Peyer's patch (tissue), 4 donors: ENCODE measurements around the gene PON3.

Experiments used
- CTCF ChIP-seq, 6 experiments: fragments of 450-650 bp in 4 of 6; fragments of 200-600 bp in 2 of 6; sonication (generic) in 1 of 6; IDR thresholded peaks; one replicate each; pipeline ENCODE4 v1.5.1; 2017 to 2019; ENCODE audit warnings: antibody characterized with exemption in 6 of 6, mild to moderate bottlenecking in 3 of 6, moderate library complexity in 1 of 6
- POLR2A ChIP-seq, 2 donors: fragments of 450-650 bp; IDR thresholded peaks; one replicate each; pipeline ENCODE4 v1.5.1; 2017; ENCODE audit warnings: antibody characterized with exemption in 2 of 2, mild to moderate bottlenecking in 2 of 2, moderate library complexity in 2 of 2

GRCh38 chr7:95430864-95431263, 34.7 kb upstream of the PON3 start:
- TF ChIP-seq CTCF (IDR thresholded peaks at IDR 0.05) (no peak), POLR2A (IDR thresholded peaks at IDR 0.05) (no peak)
